Motor neuron (in vitro differentiated cells): Measurements from ENCODE around the gene GKN2. TPM values are rescaled to one million over a fixed set of nuclear protein-coding genes. Genes with fewer than 3 reads are reported as not detected.
"Not testable (repeated sequence)": the region's sequence is repeated elsewhere in the genome, so short reads cannot be mapped to it uniquely, and the experiment has no call there.

Experiments
- ATAC-seq, 8 experiments: fragments of 200-7000 bp; cut with Tn5 transposase; replicated peaks in 6 of 8; 2 replicates each; pipeline ENCODE4 v1.8.0; 2021; ENCODE audit warnings: mild to moderate bottlenecking in 8 of 8, moderate library complexity in 8 of 8
- H3K27ac ChIP-seq, 2 donors: fragments of 250-450 bp; sonication (Bioruptor Pico); 2 replicates each; pipeline ENCODE4 v1.9.0; 2021; ENCODE audit warnings: antibody characterized with exemption in 2 of 2, mild to moderate bottlenecking in 2 of 2, moderate library complexity in 1 of 2
- H3K4me1 ChIP-seq, 2 donors: fragments of 250-450 bp; sonication (Bioruptor Pico); replicated peaks in 1 of 2; 2 replicates each; pipeline ENCODE4 v1.6.1; 2021; ENCODE audit warnings: antibody characterized with exemption in 2 of 2, mild to moderate bottlenecking in 2 of 2, moderate library complexity in 1 of 2
- H3K4me3 ChIP-seq, 5 donors: fragments of 250-450 bp; sonication (Bioruptor Pico); 2 replicates each; pipeline ENCODE4 v1.9.0; 2021; ENCODE audit warnings: antibody characterized with exemption in 5 of 5, mild to moderate bottlenecking in 5 of 5, moderate library complexity in 4 of 5
- WGBS, 10 experiments: fragments of 450-650 bp; shearing (Covaris generic); methylation state at CpG; one replicate each; pipeline ENCODE4 v1.0.0; 2022; 5-methylcytosine and 5-hydroxymethylcytosine counted together
- in situ Hi-C, 9 experiments: fragments of 400-800 bp; cut with MboI; loops; one replicate each; pipeline ENCODE4 v1.15.0; 2021; ENCODE audit warnings: low sequenced_read_pairs in 9 of 9, low pct_unique_long_range_greater_than_20kb in 2 of 9; ENCODE audit not compliant: unreplicated experiment in 9 of 9
- total RNA-seq, 8 experiments: library from RNA; unstranded; fragments of 300-600 nt; gene quantifications; 2 replicates each; pipeline versions ENCODE4 v1.2.3 to v1.2.4, GENCODE V29; 2022

GKN2 gene
- total RNA-seq, 8 experiments from 2014 or later, result 0.25 to 0.47 (median 0.27) TPM; not detected in 5

DNA sequence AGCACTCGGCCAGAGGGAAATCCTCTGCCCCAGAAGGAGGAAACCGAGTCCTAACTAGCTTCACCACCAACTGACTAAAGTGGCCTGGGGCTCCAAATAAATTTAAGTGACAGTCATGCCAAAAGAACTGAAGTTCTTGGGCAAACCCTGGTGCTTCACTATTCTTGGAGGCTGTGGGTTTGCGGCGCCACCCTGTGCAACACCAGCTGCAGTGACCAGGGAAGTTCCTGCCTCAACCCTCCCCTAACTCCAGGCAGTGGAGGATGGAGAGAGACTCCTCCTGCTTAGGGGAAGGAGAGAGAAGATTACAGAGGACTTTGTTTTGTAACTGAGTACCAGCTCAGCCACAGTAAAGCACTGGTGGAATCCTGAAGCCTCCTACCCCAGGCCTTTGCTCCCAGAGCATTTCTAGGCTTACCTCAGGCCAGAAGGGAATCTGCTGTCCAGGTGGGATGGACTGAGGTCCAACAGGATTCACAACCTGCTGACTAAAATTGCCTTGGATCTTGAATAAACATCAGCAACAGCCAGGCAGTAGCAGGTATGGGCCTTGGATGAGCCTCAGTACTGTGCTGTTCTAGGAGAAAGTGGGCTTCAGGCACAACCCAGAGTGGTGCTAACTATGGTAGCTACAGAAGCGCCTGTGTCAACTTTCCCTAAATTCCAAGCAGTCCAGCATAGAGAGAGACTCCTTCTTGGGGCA is 52.0 kb downstream of the GKN2 start:
- in situ Hi-C loops, result loop anchor here in 8 of 9 experiments (10.0 to 25.0 kb wide), 5 partner anchors 138 to 413 kb away; partner anchors contain the start of gene ARHGAP25 (in 3 of the 8)
- no peaks in the 10 kb centered on the region for H3K4me1 ChIP-seq

DNA sequence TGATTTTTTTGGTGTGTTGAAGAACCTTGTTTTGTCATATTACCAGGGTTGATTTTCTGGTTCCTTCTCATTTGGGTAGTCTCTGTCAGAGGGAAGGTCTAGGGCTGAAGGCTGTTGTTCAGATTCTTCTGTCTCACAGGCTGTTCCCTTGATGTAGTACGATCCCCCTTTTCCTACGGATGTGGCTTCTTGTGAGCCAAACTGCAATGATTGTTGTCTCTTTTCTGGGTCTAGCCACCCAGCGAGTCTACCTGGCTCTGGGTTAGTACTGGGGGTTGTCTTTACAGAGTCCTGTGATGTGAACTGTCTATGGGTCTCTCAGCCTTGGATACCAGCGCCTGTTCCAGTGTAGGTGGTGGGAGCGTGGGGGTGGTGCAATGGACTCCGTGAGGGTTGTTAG is 56.7 kb downstream of the GKN2 start:
- 70 to 100% (median 90%) methylated on average over 1 to 3 of the region's 6 CpGs; no CpG with 5 or more reads in 4 of the 10 experiments for WGBS, 10 experiments
- in situ Hi-C loops, H3K27ac ChIP-seq, H3K4me1 ChIP-seq, ATAC-seq, H3K4me3 ChIP-seq: not testable (repeated sequence)

More for the DNA sequence above, 52.0 kb downstream of the GKN2 start:
- Histone ChIP-seq H3K27ac (no peak overlapping the region), H3K4me3 (no peak overlapping the region)
- WGBS, 10 experiments, result 50 to 93% (median 79%) methylated on average over 1 to 4 of the region's 5 CpGs; no CpG with 5 or more reads in 3 of the 10 experiments
- ATAC-seq, result no peak

Other genes starting within 250 kb of the GKN2 start
- gene ARHGAP25, start 218.1 kb downstream of the GKN2 start, total RNA-seq, result 1 to 10 TPM in 6 of 8 experiments, under 1 TPM in 1, not detected in 1; 0.22 to 4.7 (median 2.2) TPM
- under 1 TPM in 3 of 8 experiments, not detected in 5; 0.17 to 0.27 (median 0.24) TPM for gene BMP10, start 81.5 kb downstream of the GKN2 start, total RNA-seq
- under 1 TPM in 1 of 8 experiments, not detected in 7; 0.66 TPM for gene GKN1, start 21.7 kb upstream of the GKN2 start, total RNA-seq
- 100 to 1,000 TPM in 3 of 8 experiments, 10 to 100 TPM in 2, 1 to 10 TPM in 3; 5.2 to 259 (median 39.8) TPM for gene ANTXR1, start 60.3 kb upstream of the GKN2 start, total RNA-seq